Smooth muscle cell of the brain vasculature (primary cell): ENCODE data around the gene DUSP5.

ENCODE experiments used
- DNase-seq: peaks from one replicate; pipeline ENCODE4 v3.0.0-alpha.2; 2012; ENCODE audit warnings: low read depth, low spot score

DUSP5 gene

DNA sequence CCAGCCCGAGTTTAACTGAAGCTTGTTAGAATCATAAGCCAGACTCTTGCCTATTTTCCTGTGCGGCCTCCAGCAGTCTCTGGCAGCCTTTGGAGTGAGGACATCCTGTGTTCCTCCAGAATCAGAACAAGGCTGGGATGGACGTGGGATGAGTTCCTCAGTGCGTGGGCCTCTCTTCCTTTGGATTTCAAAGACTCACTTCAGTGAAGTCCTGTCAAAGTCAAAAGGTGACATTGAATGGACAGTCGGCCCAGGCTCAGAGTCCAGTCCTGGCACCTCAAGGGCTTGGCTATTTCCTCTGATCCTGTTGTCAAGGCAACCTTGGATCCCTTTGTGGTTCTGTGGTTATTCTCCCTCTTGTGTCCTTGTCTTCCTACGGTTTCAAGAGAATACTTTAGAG, 48.4 kb downstream of the DUSP5 start:
- no peak for DNase-seq

- no peak for DNase-seq
Measured at GRCh38 chr10:110546499-110547110, 48.9 kb downstream of the DUSP5 start.

DNA sequence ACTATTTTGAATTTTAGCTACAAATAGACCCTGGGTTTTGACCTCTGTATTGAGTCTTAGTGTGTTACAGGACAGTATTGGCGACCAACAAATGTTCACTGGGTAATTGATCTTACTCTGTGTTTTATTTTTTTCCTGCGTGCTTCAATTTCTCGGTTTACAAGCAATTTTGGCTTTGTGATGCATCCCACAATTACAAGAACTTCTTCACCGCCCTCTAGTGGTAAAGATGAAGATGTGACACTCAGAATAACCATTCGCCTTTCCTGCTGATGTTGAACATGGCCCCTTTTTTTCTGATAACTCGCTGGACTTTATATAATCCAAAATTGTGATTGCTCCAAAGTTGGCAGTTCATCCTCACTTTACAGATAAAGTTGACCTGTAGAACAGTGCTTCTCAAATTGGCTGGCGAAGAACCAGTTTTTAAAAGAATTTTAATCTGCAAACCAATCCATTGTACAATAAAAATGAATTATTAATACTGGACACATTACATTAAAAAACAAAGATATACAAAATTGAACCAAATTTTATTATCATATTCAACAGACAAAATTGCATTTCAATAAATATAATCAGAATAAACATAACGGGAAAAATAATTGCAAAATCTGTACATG, 49.5 kb downstream of the DUSP5 start:
- no peak for DNase-seq

- no peak for DNase-seq
Measured at GRCh38 chr10:110548002-110548401, 50.3 kb downstream of the DUSP5 start.

DNA sequence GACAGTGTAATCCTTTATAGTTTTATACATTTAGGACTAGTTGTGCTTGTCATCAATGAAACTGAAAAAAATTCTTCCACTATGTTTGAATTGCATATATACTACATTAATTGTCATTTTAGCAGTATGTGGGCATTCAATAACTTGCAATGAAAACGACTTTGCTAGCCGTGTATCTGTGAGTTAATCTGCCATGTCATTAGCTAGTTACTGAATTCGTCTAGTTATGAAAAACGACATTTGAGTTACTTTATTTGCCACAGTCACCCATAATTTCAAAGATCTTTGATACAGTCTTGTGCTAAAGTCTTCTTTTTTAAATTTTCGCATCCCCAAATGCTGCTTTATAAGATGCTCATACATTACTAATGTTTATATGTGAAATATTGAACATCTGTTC, 51.5 kb downstream of the DUSP5 start:
- DNase-seq, result no peak

DNA sequence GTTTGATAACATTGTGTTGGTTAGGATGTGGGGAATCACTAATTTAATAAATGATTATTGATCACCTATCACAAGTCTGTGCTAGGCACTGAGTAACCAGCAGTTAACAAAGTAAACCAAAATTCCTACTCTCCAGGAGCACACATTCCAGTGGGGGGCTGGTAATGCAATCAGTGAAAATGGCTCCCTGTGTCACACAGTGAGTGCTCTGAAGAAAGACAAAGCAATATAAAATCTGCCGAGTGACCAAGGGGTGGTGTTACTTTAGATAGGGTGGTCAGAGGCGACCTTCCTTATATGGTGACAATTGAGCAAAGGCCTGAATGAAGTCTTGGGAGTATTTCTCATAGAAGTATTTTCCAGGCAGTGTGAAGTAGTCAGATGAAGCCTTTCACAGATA, 56.2 kb downstream of the DUSP5 start:
- DNase-seq, result no peak

DNA sequence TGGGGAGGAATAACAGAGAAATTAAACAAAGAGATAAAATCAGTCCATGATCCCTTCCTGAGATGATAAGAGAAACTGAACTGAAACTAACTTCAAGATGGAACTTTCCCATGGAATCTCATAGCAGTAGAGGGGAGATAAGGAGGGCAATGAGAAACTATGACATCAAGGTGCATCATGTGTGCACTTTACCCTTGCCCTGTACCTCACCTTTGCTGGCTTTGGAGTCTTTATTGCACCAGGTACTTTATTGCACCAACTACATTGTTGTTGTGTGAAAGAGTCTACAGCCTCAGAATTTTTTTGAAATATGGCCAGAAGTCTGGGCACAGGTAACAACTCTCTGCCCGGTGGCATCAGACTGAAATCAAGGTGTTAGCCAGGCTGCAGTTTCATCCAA, 58.6 kb downstream of the DUSP5 start:
- no peak for DNase-seq

- no peak for DNase-seq
Measured at GRCh38 chr10:110556969-110557601, 59.4 kb downstream of the DUSP5 start.

DNA sequence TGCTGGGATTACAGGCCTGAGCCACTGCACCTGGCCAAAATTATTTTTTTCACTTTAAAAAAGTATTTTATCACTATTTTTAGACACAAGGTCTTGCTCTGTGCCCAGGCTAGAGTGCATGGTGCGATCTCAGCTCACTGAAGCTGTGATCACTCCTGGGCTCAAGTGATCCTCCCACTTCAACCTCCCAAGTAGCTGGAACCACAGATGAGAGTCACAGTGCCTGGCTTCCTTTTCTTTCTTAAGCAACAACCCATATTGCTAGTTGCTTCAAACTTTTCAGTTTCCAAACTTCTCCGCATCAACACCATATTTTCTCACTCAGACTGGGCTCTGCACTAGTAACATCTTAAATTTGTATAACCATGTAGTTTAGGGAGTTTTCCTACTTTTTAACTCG, 60.3 kb downstream of the DUSP5 start:
- no peak for DNase-seq

GRCh38 chr10:110560012-110560411, 62.3 kb downstream of the DUSP5 start:
- no peak for DNase-seq
